GM19328 (cell line): Measurements from ENCODE around the gene KRTAP12-1.
"Not testable (repeated sequence)": the region's sequence is repeated elsewhere in the genome, so short reads cannot be mapped to it uniquely, and the experiment has no call there.

Experiments
- ATAC-seq: cut with Tn5 transposase; IDR thresholded peaks from one replicate; pipeline ENCODE4 v1.9.1; 2021; ENCODE audit warnings: mild to moderate bottlenecking, moderate library complexity; ENCODE audit not compliant: unreplicated experiment

KRTAP12-1 gene

GRCh38 chr21:44699502-44700001, 17.6 kb upstream of the KRTAP12-1 start:
- ATAC-seq: no peak

- ATAC-seq: no peak
Observed at GRCh38 chr21:44697811-44698734, 16.1 kb upstream of the KRTAP12-1 start.

- not testable (repeated sequence) for ATAC-seq
Observed at GRCh38 chr21:44697172-44697810, 15.3 kb upstream of the KRTAP12-1 start, which contains the start of gene KRTAP10-12. TSS of gene KRTAP10-12 (plus strand) at chr21:44697172. CDS start at chr21:44697202, 30 bp downstream.

GRCh38 chr21:44696572-44696971, 14.6 kb upstream of the KRTAP12-1 start:
- no peak for ATAC-seq

GRCh38 chr21:44695641-44696040, 13.7 kb upstream of the KRTAP12-1 start:
- ATAC-seq: no peak

DNA sequence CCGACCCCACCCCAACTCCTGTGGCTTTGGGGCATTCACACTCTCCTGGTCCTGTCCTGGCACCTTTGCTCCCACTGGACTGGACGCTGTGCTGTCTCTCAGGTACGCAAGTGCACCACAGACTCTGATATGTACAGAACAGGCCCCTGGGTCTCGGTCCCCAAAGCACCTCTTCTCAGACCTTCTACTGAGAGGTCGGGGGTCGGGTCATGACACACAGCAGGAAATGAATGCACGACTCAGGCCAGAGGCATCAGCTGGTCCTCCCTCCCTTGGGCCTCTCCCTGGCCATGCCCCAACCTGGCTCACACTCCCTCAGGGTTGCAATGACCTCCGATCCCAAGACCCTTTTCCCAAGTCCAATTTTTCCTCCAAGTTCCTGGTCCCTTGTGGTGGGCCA, 13.2 kb upstream of the KRTAP12-1 start:
- no peak for ATAC-seq

DNA sequence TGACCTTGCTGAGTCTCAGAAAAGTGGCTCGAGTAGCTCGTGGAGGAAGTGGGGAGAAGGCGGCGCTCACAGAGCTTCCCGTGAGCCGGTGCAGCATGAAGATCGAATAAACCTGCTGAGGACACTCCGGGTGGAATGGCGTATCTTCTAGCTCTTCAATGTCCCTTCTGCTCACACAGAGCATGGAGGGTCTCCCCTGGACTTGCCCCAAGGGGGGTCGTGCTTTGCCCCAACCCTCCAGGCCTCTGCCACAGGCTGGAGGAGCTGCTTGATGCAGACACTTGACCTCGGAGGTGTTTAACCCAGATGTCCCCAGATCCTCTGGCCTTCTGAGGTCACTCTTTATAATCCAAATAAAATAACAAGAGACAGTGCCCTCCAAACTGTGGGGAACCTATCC, 12.8 kb upstream of the KRTAP12-1 start:
- no peak for ATAC-seq

DNA sequence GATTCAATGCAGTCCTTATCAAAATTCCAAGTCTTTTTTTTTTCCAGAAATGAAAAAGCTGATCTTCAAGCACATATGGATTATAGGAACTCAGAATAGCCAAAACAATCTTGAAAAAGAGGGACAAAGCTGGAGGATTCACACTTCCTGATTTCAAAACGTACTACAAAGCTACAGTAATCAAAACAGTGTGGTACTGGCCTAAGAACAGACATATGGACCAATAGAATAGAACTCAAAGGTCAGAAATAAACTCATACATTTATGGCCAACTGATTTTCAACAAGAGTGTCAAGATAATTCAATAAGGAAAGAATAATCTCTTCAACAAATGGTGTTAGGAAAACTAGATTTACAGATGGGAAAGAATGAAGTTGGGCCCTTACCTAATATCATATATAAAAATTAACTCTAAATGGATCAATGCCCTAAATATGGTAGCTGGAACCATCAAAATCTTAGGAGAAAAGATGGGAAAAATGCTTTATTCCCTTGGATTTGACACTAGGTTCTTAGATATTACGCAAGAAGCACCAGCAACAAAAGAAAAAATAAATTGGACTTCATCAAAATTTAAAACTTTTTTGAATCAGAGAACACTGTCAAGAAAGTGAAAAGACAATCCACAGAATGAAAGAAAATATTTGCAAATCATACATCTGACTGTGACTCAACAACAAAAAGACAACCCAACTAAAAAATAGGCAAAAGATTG, 11.0 kb upstream of the KRTAP12-1 start:
- ATAC-seq: no peak

- no peak for ATAC-seq
Observed at GRCh38 chr21:44691686-44692085, 9.7 kb upstream of the KRTAP12-1 start.

GRCh38 chr21:44689740-44690139, 7.8 kb upstream of the KRTAP12-1 start:
- ATAC-seq: not testable (repeated sequence)

DNA sequence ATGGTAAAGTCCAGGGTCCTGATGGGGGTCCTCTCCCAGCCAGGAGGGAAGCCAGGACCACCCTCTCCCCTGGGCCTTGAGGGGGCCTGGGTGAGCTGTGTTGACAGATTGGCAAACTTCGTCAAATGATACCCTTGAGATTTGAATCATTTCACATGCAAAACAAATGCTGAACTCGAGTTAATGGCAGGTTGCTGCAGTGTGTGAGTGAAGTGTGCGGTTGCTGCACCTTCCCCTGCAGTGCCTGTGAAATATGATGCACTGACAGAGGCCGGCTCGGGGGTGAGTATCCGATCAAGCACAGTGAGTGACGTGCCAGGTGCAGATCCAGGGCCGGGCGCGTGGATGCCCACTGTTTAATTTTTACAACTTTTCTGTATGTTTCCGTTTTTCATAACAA, 5.7 kb upstream of the KRTAP12-1 start:
- ATAC-seq: no peak

DNA sequence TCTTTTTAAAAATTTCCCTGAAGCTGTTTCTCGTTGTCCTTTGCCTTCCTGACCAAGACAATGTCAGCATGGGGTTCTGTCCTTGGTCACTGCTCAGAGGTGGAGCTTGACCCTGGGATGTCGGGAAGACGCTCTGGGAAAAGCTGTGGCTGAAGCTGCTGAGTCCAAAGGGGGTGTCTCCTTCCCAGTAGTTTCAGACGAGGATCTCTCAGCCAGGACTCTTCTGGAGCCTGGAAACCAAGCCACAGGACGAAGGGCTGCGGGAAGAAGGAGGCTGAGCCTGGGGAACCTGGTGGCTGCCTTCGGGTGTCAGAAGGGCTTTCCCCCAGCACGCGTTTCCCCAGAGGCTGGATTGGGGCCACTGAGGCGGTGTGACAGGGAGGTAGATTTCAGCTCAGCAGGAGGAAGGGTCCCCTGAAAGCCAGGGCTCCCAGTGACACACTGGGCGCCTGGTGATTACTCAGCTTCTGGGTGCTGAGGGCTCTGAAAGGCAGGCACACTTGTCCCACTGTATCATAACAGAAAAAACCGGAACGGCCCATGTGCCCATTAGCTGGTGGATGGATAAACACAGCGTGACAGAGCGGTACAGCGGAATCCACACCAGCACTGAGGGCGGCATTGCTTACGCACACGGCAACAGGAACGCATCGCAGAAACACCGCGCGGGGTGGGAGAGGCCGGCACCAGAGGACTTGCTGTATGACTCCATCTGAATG, 5.0 kb upstream of the KRTAP12-1 start:
- ATAC-seq: no peak

- ATAC-seq: no peak
Observed at GRCh38 chr21:44686000-44686781, 4.2 kb upstream of the KRTAP12-1 start.

DNA sequence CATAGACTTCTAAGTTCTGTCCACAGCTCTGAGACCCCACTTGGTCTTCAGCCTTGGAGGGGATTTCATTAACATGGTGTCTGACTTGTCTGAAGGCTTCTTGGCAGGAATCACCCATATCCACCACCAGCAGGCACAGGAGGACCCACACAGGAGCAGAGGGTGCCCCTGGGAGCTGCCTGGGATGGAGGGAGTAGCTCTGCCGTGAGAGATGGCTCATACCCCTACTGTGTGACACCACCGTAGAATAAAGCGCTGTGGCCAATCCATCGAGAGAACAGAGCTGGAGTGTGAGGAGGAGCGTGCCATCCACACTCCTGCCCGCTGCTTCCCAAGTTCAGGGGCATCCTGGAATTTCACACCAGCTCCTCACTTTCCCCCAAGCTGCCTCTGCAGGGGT, 3.1 kb upstream of the KRTAP12-1 start:
- ATAC-seq: not testable (repeated sequence)

DNA sequence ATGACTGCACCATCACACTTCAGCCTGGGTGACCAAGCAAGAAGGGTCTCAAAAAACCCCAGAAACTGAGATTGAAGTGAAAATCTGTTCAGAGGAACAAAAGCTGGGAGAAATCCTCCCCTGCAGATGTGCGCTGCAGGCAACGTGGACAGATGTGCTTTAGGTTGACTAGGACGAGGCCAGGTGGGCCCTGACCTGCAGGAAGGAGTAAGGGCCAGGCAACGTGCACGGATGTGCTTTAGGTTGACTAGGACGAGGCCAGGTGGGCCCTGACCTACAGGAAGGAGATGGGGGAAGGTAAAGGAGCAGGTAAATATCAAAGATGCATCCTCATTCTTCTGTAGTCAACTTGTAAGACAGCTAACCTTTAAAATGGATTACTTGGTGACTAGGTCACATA, 2.5 kb upstream of the KRTAP12-1 start:
- ATAC-seq: no peak

- no peak for ATAC-seq
Observed at GRCh38 chr21:44684077-44684476, 2.1 kb upstream of the KRTAP12-1 start.

DNA sequence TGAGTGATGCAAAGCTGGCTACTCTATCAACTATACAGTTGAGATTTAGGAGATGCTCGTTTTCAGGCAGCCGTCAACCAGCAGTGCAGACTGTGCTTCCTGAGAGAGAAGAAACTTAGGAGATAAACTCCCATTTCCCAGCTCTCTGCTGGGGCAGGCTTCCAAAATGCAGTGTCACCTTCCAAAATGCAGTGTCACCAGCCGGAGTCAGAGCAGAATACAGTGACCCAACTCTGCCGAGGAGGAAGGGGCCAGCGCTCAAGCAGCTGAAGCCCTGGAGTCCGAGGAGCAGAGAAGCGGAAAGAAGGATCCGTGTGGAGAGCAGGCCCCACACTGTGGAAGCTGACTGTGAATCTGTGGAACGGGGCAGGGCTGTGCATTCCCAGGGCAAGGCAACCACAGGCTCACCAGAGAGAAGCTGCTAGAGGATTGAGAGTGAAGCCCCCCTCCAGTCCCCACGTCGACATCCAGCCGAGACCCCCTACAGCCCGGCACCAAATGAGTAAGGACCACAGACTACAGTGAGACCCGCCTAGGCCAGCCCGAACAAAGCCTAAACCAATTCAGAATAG, 703 bp upstream of the KRTAP12-1 start:
- ATAC-seq: no peak

- no peak for ATAC-seq
Observed at GRCh38 chr21:44681152-44681551, 811 bp downstream of the KRTAP12-1 start.

DNA sequence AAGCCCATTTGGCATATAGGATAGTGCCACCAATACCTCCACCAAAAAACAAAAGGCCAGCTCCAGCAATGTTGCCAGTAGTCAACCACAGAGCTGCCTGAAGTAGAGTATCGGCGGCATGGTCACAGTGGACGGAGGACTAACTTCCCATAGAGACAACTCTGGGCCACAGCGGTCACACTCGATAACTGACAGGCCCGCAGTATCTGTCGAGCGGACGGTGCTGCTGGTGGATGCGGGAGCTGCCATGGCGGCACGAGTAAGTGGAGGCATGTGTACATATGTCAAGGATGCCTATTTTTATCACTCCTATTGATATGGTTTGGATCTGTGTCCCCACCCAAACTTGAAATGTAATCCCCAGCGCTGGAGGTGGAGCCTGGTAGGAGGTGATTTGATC, 4.1 kb downstream of the KRTAP12-1 start:
- no peak for ATAC-seq

GRCh38 chr21:44671911-44672310, 10.1 kb downstream of the KRTAP12-1 start:
- no peak for ATAC-seq
